Measurements from ENCODE around the gene GALNTL6. TPM values are rescaled to one million over a fixed set of nuclear protein-coding genes. Genes with fewer than 3 reads are reported as not detected.

Gene GALNTL6
- total and polyA plus RNA-seq, 9 of the 15 experiments (the other 6 are each of a cell fraction or from before 2014, with no cell fraction given), result 0.18 to 0.50 (median 0.29) TPM

DNA sequence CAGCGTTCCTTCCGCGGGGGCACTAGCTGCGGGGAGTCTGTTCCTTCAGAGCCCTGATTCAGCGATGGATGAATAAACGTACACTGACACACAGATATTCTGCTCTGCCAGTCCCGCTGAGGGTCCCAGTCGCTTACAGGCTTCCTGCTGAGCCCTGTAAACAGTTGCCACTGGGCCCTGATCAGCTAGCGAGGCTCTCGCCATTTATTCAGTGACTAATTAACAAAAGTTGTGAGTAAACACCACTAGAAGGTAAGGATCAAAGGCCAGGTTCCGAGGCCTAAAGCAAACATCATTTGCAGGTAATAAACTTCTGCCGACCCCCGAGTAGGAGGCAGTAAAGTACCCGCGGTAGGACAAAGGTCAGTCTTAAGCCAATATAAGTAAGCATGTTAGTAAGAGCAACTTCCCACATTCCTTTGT is 912.8 kb downstream of the GALNTL6 start (continued):
- TF ChIP-seq, protein P1, sequence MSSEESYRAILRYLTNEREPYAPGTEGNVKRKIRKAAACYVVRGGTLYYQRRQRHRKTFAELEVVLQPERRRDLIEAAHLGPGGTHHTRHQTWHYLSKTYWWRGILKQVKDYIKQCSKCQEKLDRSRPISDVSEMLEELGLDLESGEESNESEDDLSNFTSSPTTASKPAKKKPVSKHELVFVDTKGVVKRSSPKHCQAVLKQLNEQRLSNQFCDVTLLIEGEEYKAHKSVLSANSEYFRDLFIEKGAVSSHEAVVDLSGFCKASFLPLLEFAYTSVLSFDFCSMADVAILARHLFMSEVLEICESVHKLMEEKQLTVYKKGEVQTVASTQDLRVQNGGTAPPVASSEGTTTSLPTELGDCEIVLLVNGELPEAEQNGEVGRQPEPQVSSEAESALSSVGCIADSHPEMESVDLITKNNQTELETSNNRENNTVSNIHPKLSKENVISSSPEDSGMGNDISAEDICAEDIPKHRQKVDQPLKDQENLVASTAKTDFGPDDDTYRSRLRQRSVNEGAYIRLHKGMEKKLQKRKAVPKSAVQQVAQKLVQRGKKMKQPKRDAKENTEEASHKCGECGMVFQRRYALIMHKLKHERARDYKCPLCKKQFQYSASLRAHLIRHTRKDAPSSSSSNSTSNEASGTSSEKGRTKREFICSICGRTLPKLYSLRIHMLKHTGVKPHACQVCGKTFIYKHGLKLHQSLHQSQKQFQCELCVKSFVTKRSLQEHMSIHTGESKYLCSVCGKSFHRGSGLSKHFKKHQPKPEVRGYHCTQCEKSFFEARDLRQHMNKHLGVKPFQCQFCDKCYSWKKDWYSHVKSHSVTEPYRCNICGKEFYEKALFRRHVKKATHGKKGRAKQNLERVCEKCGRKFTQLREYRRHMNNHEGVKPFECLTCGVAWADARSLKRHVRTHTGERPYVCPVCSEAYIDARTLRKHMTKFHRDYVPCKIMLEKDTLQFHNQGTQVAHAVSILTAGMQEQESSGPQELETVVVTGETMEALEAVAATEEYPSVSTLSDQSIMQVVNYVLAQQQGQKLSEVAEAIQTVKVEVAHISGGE (CRISPR knock-in tag; IDR thresholded peaks at IDR 0.05), result no peak
- TF ChIP-seq, protein P2, sequence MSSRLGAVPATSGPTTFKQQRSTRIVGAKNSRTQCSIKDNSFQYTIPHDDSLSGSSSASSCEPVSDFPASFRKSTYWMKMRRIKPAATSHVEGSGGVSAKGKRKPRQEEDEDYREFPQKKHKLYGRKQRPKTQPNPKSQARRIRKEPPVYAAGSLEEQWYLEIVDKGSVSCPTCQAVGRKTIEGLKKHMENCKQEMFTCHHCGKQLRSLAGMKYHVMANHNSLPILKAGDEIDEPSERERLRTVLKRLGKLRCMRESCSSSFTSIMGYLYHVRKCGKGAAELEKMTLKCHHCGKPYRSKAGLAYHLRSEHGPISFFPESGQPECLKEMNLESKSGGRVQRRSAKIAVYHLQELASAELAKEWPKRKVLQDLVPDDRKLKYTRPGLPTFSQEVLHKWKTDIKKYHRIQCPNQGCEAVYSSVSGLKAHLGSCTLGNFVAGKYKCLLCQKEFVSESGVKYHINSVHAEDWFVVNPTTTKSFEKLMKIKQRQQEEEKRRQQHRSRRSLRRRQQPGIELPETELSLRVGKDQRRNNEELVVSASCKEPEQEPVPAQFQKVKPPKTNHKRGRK (tag; IDR thresholded peaks at IDR 0.05), result no peak
- TF ChIP-seq RBM34 (IDR thresholded peaks at IDR 0.05; ENCODE audit: borderline replicate concordance, insufficient read depth, low read length) (no peak), HDAC2 (IDR thresholded peaks at IDR 0.05) (no peak), ZNF695 (CRISPR knock-in tag; IDR thresholded peaks at IDR 0.05) (no peak)

DNA sequence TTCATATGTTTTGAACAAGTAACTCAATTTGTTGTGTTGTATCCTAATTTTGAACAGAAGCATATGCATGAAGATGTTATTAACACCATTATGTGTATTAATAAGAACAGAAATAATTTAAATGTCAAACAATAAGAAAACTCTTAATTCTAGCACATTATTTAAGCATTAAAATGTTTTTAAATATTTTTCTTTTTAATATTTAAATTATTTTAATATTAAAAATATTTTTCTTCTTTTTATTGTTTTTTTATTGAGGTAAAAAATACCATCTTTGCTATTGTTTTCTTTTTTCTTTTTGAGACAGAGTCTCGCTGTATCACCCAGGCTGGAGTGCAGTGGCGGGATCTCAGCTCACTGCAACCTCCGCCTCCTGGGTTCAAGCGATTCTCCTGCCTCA is 914.4 kb downstream of the GALNTL6 start:
- POLR2A ChIA-PET, result no interaction called here
- Histone ChIP-seq H3K27me3 (ENCODE audit: control insufficient read depth in 2 of 2, insufficient read depth in 2 of 2, low read length in 2 of 2) (no peaks in the 10 kb centered on the region), H4K20me1 (replicated peaks; ENCODE audit: control insufficient read depth, insufficient read depth, low read length) (no peaks in the 10 kb centered on the region), H3K4me2 (ENCODE audit: insufficient read depth, low read length) (no peak overlapping the region), H3K9me3 (replicated peaks; ENCODE audit: control insufficient read depth, insufficient read depth, low read depth, low read length) (no peaks in the 10 kb centered on the region; the same call in none of the 2 replicates), H3K79me2 (ENCODE audit: control insufficient read depth, insufficient read depth, low read length) (no peaks in the 10 kb centered on the region), H3K4me3 (no peak overlapping the region), H3K27ac (ENCODE audit: extremely low read depth, low read depth, low read length) (no peak overlapping the region), H3K9me1 (ENCODE audit: control insufficient read depth, insufficient read depth, low read length) (no peaks in the 10 kb centered on the region), H3K36me3 (ENCODE audit: control insufficient read depth, insufficient read depth, low read length) (no peaks in the 10 kb centered on the region), H2AFZ (ENCODE audit: low read depth, low read length) (no peak overlapping the region), H3K4me1 (replicated peaks in 1 of 2; ENCODE audit: control insufficient read depth in 2 of 2, insufficient read depth in 2 of 2, low read length in 2 of 2) (no peaks in the 10 kb centered on the region), H3K9ac (ENCODE audit: insufficient read depth in 1 of 2, low read depth in 2 of 2, low read length in 2 of 2) (no peak overlapping the region)
- DNase-seq (ENCODE audit: extremely low read depth in 1 of 4, low spot score in 3 of 4) (no peak), ATAC-seq (no peak), FAIRE-seq (no peak)
- in situ Hi-C loops (cut with MboI) (no loop called here), intact Hi-C loops (cut with micrococcal nuclease) (no loop called here)
- BruUV-seq (replicated peaks), result no TSS peak
- CTCF ChIA-PET (ENCODE audit: low intra/inter-chr PET ratio), result no interaction called here
- TF ChIP-seq, protein P3, sequence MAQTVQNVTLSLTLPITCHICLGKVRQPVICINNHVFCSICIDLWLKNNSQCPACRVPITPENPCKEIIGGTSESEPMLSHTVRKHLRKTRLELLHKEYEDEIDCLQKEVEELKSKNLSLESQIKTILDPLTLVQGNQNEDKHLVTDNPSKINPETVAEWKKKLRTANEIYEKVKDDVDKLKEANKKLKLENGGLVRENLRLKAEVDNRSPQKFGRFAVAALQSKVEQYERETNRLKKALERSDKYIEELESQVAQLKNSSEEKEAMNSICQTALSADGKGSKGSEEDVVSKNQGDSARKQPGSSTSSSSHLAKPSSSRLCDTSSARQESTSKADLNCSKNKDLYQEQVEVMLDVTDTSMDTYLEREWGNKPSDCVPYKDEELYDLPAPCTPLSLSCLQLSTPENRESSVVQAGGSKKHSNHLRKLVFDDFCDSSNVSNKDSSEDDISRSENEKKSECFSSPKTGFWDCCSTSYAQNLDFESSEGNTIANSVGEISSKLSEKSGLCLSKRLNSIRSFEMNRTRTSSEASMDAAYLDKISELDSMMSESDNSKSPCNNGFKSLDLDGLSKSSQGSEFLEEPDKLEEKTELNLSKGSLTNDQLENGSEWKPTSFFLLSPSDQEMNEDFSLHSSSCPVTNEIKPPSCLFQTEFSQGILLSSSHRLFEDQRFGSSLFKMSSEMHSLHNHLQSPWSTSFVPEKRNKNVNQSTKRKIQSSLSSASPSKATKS (CRISPR knock-in tag; IDR thresholded peaks at IDR 0.05), result no peak
- TF ChIP-seq PHF8 (IDR thresholded peaks at IDR 0.05; ENCODE audit: borderline replicate concordance, low read length) (no peak), DNMT1 (IDR thresholded peaks at IDR 0.05) (no peak), ATF1 (CRISPR knock-in tag; IDR thresholded peaks at IDR 0.05) (no peak), ATF1 (tag; IDR thresholded peaks at IDR 0.05) (no peak), FOXJ3 (CRISPR knock-in tag; IDR thresholded peaks at IDR 0.05) (no peak), KDM5B (IDR thresholded peaks at IDR 0.05; ENCODE audit: insufficient replicate concordance, low read depth, low read length) (no peak), OTX1 (CRISPR knock-in tag; IDR thresholded peaks at IDR 0.05) (no peak), MTA3 (IDR thresholded peaks at IDR 0.05; ENCODE audit: borderline replicate concordance) (no peak), PHB (CRISPR knock-in tag; IDR thresholded peaks at IDR 0.05) (no peak), ARNT (IDR thresholded peaks at IDR 0.05) (no peak)
- 0% methylated on average over 4 of the region's 4 CpGs for WGBS (ENCODE audit: insufficient coverage, low coverage, missing lambda C conversion rate)

Data from K562 (cell line).